ENCODE data around the gene MARCO. TPM values are rescaled to one million over a fixed set of nuclear protein-coding genes. Genes with fewer than 3 reads are reported as not detected.
"Not testable (repeated sequence)": the region's sequence is repeated elsewhere in the genome, so short reads cannot be mapped to it uniquely, and the experiment has no call there.

Gene MARCO
- total RNA-seq, 1 donor from 2014 or later: 0.31 TPM

- DNase-seq: no peak
Measured at GRCh38 chr2:119006441-119006840, 64.4 kb downstream of the MARCO start.

GRCh38 chr2:119008108-119008507 lies 66.1 kb downstream of the MARCO start:
- DNase-seq: no peak

GRCh38 chr2:119009110-119009509 lies 67.1 kb downstream of the MARCO start:
- DNase-seq: no peak

- DNase-seq: no peak
Measured at GRCh38 chr2:119010336-119010735, 68.3 kb downstream of the MARCO start.

GRCh38 chr2:119011162-119011909 lies 69.3 kb downstream of the MARCO start:
- peak; percentile 7 for DNase-seq

- no peak for DNase-seq
Measured at GRCh38 chr2:119011910-119012209, 69.9 kb downstream of the MARCO start.

- DNase-seq: no peak
Measured at GRCh38 chr2:119012345-119013301, 70.6 kb downstream of the MARCO start.

GRCh38 chr2:119013671-119014070 lies 71.7 kb downstream of the MARCO start:
- no peak for DNase-seq

- DNase-seq: no peak
Measured at GRCh38 chr2:119015845-119016244, 73.9 kb downstream of the MARCO start.

- no peak for DNase-seq
Measured at GRCh38 chr2:119019521-119019920, 77.5 kb downstream of the MARCO start.

- DNase-seq: no peak
Measured at GRCh38 chr2:119022678-119023077, 80.7 kb downstream of the MARCO start.

GRCh38 chr2:119023534-119023933 lies 81.5 kb downstream of the MARCO start:
- no peak for DNase-seq

GRCh38 chr2:119024152-119024551 lies 82.2 kb downstream of the MARCO start:
- no peak for DNase-seq

- no peak for DNase-seq
Measured at GRCh38 chr2:119024568-119024967, 82.6 kb downstream of the MARCO start.

- no peak for DNase-seq
Measured at GRCh38 chr2:119025013-119025412, 83.0 kb downstream of the MARCO start.

- DNase-seq: no peak
Measured at GRCh38 chr2:119025762-119026351, 83.9 kb downstream of the MARCO start.

- DNase-seq: no peak
Measured at GRCh38 chr2:119026890-119027289, 84.9 kb downstream of the MARCO start.

- no peak for DNase-seq
Measured at GRCh38 chr2:119028327-119029174, 86.6 kb downstream of the MARCO start.

- no peak for DNase-seq
Measured at GRCh38 chr2:119029297-119029696, 87.3 kb downstream of the MARCO start.

GRCh38 chr2:119037922-119038321 lies 95.9 kb downstream of the MARCO start:
- DNase-seq: not testable (repeated sequence)

GRCh38 chr2:119040730-119041129 lies 98.7 kb downstream of the MARCO start:
- DNase-seq: no peak

Measured in occipital lobe (tissue), 2 donors.